Measurements from ENCODE around the gene SERHL2. TPM values are rescaled to one million over a fixed set of nuclear protein-coding genes. Genes with fewer than 3 reads are reported as not detected.
"Not testable (repeated sequence)": the region's sequence is repeated elsewhere in the genome, so short reads cannot be mapped to it uniquely, and the experiment has no call there.

Gene SERHL2
- total RNA-seq, 1 experiment from 2014 or later: 1.4 TPM

DNA sequence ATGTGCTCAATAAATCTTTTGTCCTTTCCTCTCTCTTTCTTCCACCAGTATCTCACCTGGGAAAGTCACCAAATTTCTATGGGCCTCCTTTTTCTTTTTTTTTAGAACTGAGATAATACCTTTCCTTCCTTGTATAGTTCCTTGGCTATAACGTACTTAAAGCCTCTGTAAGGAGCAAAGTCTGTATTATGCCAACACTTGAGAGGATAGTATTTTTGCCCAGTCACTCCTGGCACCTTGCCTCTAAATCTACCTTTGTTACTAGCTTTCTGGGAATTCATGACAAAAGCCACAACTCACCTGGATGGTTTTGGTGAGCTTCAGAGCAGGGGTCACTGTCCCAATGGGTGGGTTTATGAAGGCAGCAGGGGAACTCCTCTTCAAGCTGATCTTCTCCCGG is 48.7 kb downstream of the SERHL2 start:
- DNase-seq (ENCODE audit: extremely low read depth, low read depth): no peak

DNA sequence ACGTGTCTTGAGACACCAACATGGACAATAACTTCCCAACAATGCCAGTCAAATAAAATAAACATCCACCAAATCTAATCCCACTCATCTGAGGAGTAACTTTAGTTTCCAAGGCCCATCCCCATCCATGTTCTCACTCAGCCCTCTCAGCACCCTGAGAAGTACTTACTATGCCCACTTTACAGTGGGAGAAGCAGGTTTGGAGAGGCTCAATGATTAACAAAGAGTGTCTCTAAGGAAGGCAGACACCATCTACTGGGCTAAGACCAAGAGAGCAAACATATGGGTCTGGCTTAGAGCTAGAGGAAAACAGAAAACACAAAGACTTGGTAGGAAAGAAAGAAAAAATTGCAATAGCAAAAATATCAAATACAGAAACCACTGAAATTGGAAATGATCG is 49.7 kb downstream of the SERHL2 start:
- no peak for DNase-seq (ENCODE audit: extremely low read depth, low read depth)

DNA sequence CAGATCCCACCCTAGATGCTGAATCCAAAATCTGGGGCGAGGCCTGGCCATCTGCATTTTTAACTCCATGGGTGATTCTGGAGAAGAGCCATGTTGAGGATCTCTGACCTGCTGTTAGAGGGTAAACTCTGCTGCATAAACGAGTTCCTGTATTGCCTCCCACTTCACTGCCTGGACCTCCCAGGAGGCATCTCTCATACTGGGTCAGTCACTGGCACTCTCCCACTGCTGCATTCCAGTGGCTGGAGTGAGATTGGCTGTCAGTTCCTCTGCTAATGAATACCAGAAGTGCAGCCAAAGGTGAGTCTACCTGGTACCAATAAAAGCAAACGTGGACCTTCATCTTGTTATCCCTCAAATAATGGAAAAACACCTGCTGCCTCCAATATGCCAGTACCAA is 50.6 kb downstream of the SERHL2 start:
- no peak for DNase-seq (ENCODE audit: extremely low read depth, low read depth)

DNA sequence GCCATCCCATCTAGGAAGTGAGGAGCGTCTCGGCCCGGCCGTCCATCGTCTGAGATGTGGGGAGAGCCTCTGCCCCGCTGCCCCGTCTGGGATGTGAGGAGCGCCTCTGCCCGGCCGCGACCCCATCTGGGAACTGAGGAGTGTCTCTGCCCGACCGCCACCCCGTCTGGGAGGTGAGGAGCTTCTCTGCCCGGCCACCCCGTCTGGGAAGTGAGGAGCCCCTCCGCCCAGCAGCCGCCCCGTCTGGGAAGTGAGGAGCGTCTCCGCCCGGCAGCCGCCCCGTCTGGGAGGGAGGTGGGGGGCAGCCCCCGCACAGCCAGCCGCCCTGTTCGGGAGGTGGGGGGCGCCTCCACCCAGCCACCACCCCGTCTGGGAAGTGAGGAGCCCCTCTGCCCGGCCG is 53.9 kb downstream of the SERHL2 start:
- not testable (repeated sequence) for DNase-seq (ENCODE audit: extremely low read depth, low read depth)

DNA sequence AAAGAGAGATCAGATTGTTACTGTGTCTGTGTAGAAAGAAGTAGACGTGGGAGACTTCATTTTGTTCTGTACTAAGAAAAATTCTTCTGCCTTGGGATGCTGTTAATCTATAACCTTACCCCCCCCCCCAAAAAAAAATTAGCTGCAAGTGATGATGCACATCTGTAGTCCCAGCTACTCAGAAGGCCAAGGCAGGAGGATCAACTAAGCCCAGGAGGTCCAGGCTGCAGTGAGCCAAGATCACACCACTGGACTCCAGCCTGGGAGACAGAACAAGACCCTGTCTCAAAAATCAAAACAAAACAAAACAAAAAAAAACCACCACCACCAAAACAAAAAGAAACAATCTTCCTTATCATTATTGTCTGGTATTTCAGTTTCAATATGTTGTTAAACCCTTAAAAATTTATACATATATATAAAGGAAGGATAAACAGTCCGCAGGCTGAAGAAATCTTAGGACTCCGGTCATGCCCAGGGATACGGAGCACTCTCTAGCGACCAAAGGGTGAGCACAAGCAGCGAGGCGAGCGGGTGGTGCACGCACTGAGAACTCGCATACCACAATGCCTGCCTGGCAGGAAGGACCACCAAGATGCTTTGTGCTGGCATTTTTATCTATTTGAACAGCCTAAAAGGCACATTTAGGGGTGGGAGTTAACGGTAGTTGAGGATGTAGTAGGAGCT is 54.5 kb downstream of the SERHL2 start:
- no peak for DNase-seq (ENCODE audit: extremely low read depth, low read depth)

DNA sequence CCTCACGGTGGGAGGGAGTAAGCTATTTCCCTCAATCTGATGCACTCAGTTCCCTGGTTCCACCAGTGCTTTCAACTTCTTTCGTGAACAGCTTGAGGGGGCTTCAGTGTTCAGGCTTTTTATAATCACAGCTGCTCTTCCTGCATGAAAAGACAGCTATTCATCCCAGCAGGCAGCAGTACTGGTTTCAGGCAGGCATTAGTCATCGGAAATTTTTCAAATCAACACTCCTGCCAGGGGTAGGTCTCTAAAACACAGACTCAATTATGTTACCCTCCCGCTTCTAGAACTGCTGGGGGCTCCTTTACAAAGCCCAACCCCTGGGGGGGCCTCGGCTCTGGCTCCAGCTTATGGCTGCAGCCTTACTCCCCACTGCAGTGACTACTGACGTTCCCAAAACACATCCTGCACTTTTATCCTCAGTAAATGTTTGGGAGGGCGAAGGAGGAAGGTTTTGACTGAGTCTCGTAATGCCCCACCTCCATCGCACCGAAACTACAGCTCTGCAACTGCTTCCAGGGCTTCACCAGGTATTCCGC is 55.1 kb downstream of the SERHL2 start:
- DNase-seq (ENCODE audit: extremely low read depth, low read depth): no peak

DNA sequence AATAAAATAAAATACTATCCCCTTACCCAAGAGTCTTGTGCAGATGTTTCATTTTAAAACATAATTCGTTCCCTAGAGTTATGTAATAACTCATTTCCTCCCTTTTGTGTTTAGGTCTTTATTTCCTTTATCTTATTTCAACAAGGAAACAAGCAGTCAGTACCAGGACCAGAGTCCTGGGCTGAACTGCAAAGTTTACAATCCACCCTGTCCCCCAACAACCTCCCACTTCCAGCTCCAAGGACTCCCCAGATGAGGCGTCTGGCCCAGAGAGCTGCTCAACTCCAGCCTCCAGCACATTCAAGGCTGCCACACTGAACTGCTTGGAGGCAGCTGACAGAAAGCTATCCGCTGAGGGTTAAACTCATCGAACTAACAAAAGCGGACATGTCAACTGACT is 56.4 kb downstream of the SERHL2 start:
- no peak for DNase-seq (ENCODE audit: extremely low read depth, low read depth)

DNA sequence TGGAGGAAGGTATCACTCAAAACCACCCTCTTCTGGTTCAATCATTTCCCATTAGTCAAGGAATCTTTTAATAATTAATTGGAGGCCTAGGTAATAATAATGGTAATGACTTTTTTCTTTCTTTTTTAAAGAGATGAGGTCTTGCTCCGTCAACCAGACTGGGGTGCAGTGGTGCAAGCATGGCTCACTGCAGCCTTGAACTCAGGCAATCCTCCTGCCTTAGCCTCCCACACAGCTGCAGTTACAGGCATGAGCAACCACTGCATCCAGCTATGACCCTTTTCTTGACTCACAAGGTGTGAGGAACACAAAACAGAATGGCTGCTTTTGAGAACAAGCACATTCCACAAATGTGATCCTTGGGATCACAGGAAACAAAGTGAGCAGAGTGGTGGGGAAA is 57.3 kb downstream of the SERHL2 start:
- no peak for DNase-seq (ENCODE audit: extremely low read depth, low read depth)

DNA sequence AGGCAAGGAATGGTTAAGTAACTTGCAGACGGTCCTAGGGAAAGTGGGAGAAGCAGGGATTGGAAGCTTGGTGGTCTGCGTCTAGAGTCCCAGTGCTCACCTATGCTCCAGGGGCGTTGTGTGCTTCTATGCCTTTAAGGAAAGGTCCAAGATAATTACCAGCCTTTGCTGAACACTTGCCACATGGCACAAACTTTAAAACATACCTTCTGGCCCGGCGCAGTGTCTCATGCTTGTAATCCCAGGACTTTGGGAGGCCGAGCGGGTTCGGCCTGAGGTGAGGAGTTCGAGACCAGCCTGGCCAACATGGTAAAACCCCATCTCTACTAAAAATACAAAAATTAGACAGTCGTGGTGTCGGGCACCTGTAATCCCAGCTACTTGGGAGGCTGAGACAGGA is 58.6 kb downstream of the SERHL2 start:
- DNase-seq (ENCODE audit: extremely low read depth, low read depth): no peak

DNA sequence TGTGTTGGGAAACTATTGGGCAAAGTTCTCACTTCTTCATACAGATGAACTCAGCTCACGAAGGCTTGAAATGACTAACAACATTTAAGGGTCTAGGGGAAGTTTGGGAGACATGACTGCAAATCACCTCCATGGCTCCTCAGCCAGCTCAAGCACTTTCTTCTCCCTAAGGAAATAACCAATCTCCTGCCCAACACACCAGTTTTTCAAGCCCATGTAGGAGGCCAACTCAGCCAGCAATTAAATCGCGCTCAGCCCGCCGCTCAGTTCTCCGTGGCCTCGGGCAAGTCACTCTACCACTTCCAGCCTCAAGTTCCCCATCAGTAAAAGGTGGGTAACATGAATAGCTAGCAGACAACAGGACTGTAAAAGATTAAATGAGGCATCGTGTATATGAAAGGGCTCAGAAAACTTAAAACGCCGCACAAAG is 60.1 kb downstream of the SERHL2 start:
- no peak for DNase-seq (ENCODE audit: extremely low read depth, low read depth)

DNA sequence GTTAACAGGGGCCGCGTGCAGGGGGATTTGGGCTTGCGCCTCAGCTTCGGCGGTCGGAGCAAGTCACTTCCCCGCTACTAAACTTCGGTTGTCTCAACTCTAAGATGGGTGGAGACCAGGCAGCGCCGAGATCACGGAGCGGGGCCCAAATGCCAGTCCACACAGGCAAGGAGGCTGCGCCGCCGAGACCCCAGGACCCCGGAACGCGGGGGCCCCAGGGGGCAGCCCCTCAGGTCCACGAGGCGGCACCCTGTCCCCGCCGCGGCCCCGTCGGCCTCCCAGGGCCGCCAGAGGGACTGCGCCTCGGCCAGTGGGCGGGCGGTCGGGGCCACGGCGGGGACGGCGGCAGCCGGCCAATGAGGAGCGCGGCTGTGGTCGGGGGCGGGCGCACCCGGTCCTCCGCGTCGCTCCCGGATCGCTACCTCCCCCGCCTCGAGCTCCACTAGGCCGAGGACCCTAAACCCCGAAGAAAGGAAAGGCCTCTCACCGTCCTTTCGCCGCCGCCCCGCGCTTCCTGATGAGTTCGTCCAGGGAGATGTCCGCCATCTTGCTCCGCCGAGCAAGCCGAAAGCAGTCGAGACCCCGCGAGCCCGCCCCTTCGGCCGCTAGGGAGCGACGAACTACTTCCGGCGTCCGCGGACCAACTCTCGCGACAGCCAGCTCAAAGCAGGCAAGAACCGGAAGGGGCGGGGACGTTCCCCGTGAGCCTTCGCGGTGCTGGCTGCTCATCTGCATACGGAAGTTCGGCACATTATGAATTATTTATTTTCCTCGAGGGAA is 60.7 kb downstream of the SERHL2 start, which contains the start of gene POLDIP3:
POLDIP3 (minus strand) TSS at position 572 of the 780 bp plus-strand sequence; CDS start at position 546, 26 bp downstream.
- DNase-seq (ENCODE audit: extremely low read depth, low read depth): peak; percentile 95

DNA sequence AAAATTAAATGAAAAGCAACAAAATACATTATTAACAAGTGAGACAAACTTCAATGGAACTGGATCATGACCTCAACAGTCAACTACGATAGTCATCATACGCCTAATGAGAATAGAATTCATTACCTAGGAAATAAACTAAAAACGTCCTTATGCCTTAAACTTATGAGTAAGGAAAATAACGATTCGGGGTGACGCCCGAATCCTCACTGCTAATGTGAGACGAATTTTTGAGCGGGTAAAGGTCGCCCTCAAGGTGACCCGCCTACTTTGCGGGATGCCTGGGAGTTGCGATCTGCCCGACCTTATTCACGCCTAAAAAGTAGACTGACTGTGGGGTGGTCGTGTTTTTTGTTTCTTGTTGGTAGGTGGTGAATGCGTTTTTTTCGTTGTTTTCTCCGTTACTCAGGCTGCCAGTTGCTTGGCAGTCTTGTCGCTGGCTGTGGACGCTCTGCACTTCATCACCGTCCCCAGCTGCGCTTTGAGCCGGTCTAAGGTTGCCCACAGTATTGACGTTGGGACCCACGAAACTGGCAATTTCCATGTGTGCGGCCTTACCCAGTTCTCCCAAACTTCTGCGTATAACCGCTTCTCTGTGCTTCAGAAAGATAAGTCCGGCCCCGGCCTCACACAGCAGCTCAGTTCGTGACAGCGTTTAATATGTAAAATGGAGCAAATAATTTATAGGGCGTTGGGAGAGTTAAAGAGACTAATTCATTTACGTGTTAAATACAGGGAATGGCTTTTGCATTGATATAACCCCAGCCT is 61.5 kb downstream of the SERHL2 start:
- DNase-seq (ENCODE audit: extremely low read depth, low read depth): peak; percentile 94

DNA sequence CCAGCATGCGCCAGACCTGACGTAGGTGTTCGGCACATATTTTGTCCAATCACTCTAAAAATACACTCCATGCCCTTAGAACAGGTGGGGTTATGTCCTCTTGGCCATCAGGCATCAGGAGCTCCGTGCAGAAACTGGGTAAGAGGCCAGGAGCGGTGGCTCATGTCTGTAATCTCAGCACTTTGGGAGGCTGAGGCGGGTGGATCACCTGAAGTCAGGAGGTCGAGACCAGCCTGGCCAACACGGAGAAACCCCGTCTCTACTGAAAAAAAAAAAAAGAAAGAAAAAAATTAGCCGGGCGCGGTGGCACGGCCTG is 62.1 kb downstream of the SERHL2 start:
- DNase-seq (ENCODE audit: extremely low read depth, low read depth): not testable (repeated sequence)

DNA sequence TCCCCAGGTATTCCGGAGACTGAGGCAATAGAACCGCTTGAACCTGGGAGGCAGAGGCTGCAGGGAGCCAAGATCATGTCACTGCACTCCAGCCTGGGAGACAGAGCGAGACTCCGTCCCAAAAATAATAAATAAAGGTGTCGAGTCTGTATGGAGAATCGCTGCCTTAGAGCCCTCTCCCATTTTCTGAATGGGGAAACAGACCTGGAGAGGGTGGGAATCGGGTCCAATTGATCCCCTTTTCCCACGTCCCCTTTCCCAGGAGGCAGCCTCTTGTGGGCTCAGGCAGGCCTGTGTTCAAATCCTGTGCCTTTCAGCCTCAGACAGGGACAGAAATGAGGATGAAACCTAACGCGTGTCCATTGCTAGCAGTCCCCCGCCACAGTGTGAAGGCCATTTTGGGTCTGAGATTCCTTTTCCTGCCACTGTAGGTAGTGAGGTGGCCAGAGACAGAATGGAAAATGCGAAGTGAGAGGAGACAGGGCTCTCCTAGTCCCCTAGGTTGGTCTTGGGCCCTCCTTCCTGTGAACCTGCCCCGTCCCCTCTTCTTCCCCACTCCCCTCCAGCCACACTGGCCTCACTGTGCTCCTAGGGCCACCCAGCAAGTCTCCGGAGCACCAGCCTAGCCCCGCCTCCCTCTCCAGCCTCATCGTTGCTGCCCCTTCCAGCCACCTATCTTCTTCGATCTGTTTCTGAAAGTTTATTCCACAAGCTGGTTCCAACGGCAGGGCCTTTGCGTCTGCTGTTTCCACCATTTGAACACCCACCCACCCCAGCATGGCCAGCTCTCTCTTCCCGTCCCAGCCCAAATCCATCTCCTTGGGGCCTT is 63.6 kb downstream of the SERHL2 start:
- no peak for DNase-seq (ENCODE audit: extremely low read depth, low read depth)

DNA sequence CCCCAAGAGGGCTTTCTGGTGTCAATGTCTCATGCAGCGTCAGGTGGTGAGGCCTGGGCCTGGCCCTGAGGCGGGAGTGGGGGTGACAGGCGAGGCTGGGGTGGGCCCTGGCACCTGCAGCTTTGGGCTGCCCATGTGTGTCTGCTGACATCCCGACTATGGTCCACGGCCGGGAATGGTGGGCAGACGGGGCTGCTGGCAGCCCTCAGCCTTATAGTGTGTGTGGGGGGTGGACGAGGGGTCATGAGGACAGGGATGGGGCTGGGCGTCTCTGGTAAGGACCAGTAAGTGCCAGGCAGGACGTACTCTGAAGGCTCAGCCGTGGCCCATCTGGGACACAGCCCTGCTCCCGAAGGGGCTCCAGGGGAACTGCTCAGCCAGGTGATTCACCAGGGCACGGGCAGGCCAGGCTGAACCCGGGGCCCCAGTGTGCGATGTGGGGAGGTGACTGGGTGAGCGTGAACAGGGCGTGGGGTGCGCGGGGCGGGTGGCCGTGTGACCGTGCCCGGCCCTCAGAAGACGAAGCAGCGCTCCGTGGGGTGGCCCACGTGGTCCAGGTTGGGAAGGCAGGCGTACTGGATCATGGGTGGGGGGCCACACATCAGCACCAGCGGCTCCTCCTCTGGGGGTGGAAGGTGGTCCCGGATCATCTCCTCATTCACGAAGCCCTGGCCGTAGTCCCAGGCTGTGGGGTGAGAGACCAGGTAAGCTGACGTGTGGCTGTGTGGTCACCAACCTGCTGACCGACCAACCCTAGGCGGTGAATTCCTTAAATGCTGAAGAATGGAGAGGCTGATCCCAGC is 65.7 kb downstream of the SERHL2 start:
- no peak for DNase-seq (ENCODE audit: extremely low read depth, low read depth)

DNA sequence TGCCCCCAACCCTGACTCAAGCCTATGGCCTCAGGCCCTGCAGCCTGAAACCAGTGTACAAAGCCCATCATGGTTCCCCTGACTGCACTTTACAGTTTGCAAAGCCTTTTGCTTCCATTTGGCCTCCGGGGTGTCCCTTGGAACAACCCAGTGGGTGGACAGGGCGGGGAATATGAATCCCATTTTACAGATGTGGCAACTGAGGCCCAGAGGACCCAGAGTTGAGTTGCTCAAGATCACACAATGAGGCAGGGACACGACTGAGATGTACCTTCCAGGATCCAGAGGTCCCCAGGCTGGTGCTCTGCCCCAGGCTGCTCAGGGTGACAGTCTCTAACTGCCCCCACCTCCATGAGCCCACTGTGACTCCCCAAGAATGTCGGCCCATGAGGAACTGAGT is 66.3 kb downstream of the SERHL2 start:
- DNase-seq (ENCODE audit: extremely low read depth, low read depth): no peak

DNA sequence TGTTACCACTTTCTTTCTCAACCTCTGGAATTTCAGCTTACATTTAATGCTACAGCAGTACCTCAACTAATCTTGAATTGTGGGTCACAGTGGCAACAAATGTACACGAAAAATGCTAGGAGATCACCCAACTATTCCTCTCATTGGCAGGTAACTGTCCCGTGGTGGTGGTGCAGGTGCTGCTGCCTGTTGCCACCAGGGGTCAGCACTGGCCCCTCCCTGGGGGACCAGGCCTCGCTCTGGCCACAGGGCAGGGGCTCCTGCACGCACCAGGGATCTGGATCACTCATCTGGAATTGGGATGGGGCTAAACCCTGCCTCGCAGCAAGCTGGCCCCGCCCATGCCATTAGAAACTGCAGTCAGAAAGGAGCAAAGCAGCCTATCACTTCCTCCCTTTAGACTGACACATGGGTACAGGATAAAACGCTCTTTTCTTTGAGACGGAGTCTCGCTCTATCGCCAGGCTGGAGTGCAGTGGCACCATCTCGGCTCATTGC is 67.8 kb downstream of the SERHL2 start:
- DNase-seq (ENCODE audit: extremely low read depth, low read depth): peak; percentile 47

DNA sequence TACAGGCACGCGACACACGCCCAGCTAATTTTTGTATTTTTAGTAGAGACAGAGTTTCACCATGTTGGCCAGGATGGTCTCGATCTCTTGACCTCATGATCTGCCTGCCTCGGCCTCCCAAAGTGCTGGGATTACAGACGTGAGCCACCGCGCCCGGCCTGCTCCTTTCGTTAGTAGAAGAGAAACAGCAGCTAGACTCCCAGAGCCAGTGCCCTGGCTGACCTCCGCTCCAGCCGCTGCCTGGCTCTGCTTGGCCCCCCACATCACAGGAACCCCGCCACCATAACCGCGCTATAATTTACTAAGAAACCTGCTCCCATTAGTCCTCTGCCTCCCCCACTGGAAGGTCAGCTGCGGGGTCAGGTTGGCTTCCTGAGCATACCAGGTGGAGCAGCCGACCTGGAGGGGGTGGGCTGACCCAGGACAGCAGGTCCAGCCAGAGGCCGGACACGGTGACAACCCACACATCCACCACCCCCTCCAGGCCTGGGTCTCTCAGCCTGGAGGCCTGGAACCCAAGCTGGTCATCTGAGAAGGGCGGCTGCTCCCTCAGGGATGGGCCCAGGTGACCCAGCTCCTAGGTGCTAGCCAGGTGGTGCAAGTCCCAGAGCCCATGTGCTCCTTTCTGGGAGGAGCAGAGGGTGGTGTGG is 68.4 kb downstream of the SERHL2 start:
- no peak for DNase-seq (ENCODE audit: extremely low read depth, low read depth)

DNA sequence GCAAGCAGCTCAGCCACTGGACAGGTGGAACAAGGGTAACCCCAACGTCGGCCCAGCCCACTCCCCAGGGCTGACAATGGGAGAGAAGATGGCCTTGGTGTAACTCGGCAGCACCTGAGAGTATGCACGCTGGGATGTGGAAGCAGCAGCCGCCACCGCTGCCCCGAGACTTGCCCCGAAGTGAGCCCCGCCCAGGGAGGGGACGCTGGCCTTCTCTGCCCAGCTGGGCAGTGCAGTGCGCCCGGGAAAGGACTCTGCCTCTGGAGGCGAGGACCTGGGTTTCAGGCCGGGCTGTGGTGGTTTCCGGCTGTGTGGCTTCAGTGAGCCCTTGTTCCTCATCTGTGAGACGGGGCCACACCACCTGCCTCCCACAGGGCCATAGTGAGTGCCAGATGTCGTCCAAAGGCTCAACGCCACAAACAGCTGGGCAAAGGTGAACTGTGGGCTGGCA is 69.6 kb downstream of the SERHL2 start:
- no peak for DNase-seq (ENCODE audit: extremely low read depth, low read depth)

Data from NCI-H460 (cell line).